Neuron (in vitro differentiated cells): ENCODE results near the gene PVRIG.
"Not testable (repeated sequence)": the region's sequence is repeated elsewhere in the genome, so short reads cannot be mapped to it uniquely, and the experiment has no call there.

ENCODE experiments used
- H2AFZ ChIP-seq: one replicate; pipeline ENCODE4 v1.6.1; 2013; ENCODE audit warnings: low read depth, mild to moderate bottlenecking, inconsistent platforms, low read length, moderate library complexity
- H3K27me3 ChIP-seq: one replicate; pipeline ENCODE4 v1.6.1; 2013; ENCODE audit warnings: low read length; ENCODE audit not compliant: insufficient read depth
- H3K36me3 ChIP-seq: one replicate; pipeline ENCODE4 v1.6.1; 2013; ENCODE audit warnings: low read length; ENCODE audit not compliant: insufficient read depth
- H3K4me1 ChIP-seq: one replicate; pipeline ENCODE4 v1.6.1; 2013; ENCODE audit warnings: low read length; ENCODE audit not compliant: insufficient read depth
- H3K4me3 ChIP-seq: 2 replicates; pipeline ENCODE4 v1.5.1; 2013; ENCODE audit warnings: mild to moderate bottlenecking, low read length, moderate library complexity
- H3K9me3 ChIP-seq: one replicate; pipeline ENCODE4 v1.6.1; 2013; ENCODE audit warnings: low read length

The PVRIG gene

GRCh38 chr7:100224891-100225290 lies 5.1 kb downstream of the PVRIG start:
- H2AFZ ChIP-seq, H3K9me3 ChIP-seq, H3K4me1 ChIP-seq, H3K4me3 ChIP-seq, H3K27me3 ChIP-seq: not testable (repeated sequence)
- H3K36me3 ChIP-seq = peaks cover 15% of the 10 kb centered on the region

- not testable (repeated sequence) for H2AFZ ChIP-seq, H3K9me3 ChIP-seq, H3K27me3 ChIP-seq, H3K4me1 ChIP-seq, H3K4me3 ChIP-seq
- peaks cover 12% of the 10 kb centered on the region for H3K36me3 ChIP-seq
These were observed 15.0 kb downstream of the PVRIG start for GRCh38 chr7:100234660-100235317.

GRCh38 chr7:100239975-100240374 lies 20.2 kb downstream of the PVRIG start:
- H2AFZ ChIP-seq, H3K4me3 ChIP-seq, H3K4me1 ChIP-seq, H3K36me3 ChIP-seq, H3K27me3 ChIP-seq, H3K9me3 ChIP-seq: not testable (repeated sequence)

GRCh38 chr7:100243385-100243784 lies 23.6 kb downstream of the PVRIG start:
- H3K36me3 ChIP-seq, H3K27me3 ChIP-seq, H2AFZ ChIP-seq, H3K4me1 ChIP-seq, H3K4me3 ChIP-seq, H3K9me3 ChIP-seq: not testable (repeated sequence)

GRCh38 chr7:100244988-100245605 lies 25.3 kb downstream of the PVRIG start:
- H3K4me1 ChIP-seq, H3K4me3 ChIP-seq, H3K36me3 ChIP-seq, H3K9me3 ChIP-seq, H3K27me3 ChIP-seq, H2AFZ ChIP-seq: not testable (repeated sequence)

- not testable (repeated sequence) for H2AFZ ChIP-seq, H3K4me3 ChIP-seq, H3K9me3 ChIP-seq, H3K36me3 ChIP-seq, H3K27me3 ChIP-seq, H3K4me1 ChIP-seq
These were observed 26.5 kb downstream of the PVRIG start for GRCh38 chr7:100246121-100246864.

GRCh38 chr7:100246865-100247137 lies 27.1 kb downstream of the PVRIG start:
- not testable (repeated sequence) for H2AFZ ChIP-seq, H3K4me1 ChIP-seq, H3K36me3 ChIP-seq, H3K27me3 ChIP-seq, H3K9me3 ChIP-seq, H3K4me3 ChIP-seq

GRCh38 chr7:100247152-100247757 lies 27.5 kb downstream of the PVRIG start:
- Histone ChIP-seq H3K4me3 (no peak overlapping the region), H3K36me3 (no peaks in the 10 kb centered on the region), H2AFZ (no peak overlapping the region), H3K9me3 (no peaks in the 10 kb centered on the region), H3K4me1 (peaks cover 4% of the 10 kb centered on the region), H3K27me3 (no peaks in the 10 kb centered on the region)

GRCh38 chr7:100248483-100248882 lies 28.7 kb downstream of the PVRIG start:
- no peak overlapping the region for H2AFZ ChIP-seq
- H3K9me3 ChIP-seq = no peaks in the 10 kb centered on the region
- no peaks in the 10 kb centered on the region for H3K36me3 ChIP-seq
- H3K4me3 ChIP-seq = no peak overlapping the region
- H3K4me1 ChIP-seq = peaks cover 4% of the 10 kb centered on the region
- H3K27me3 ChIP-seq = no peaks in the 10 kb centered on the region

- Histone ChIP-seq H2AFZ (no peak overlapping the region), H3K4me1 (no peaks in the 10 kb centered on the region), H3K9me3 (no peaks in the 10 kb centered on the region), H3K36me3 (peaks cover 3% of the 10 kb centered on the region), H3K27me3 (no peaks in the 10 kb centered on the region), H3K4me3 (no peak overlapping the region)
These were observed 37.3 kb downstream of the PVRIG start for GRCh38 chr7:100257017-100257416.

- H3K9me3 ChIP-seq, H3K4me3 ChIP-seq, H3K27me3 ChIP-seq, H3K36me3 ChIP-seq, H2AFZ ChIP-seq, H3K4me1 ChIP-seq: not testable (repeated sequence)
These were observed 40.2 kb downstream of the PVRIG start for GRCh38 chr7:100259984-100260383.

- H3K36me3 ChIP-seq, H3K27me3 ChIP-seq, H3K4me1 ChIP-seq, H3K9me3 ChIP-seq, H3K4me3 ChIP-seq, H2AFZ ChIP-seq: not testable (repeated sequence)
These were observed 43.1 kb downstream of the PVRIG start for GRCh38 chr7:100262896-100263295.

- H3K9me3 ChIP-seq, H3K36me3 ChIP-seq, H3K4me3 ChIP-seq, H3K27me3 ChIP-seq, H2AFZ ChIP-seq, H3K4me1 ChIP-seq: not testable (repeated sequence)
These were observed 44.5 kb downstream of the PVRIG start for GRCh38 chr7:100264223-100264622.
